Breast epithelium (tissue), 4 donors: ENCODE measurements around the gene CARS1. TPM values are rescaled to one million over a fixed set of nuclear protein-coding genes. Genes with fewer than 3 reads are reported as not detected.
A peak's percentile ranks its signal among the peaks of the same experiment; 100 is the strongest.

Experiments used
- DNase-seq, 2 donors: peaks; one replicate each; pipeline ENCODE4 v3.0.0-alpha.2; 2019; ENCODE audit warnings: low spot score in 2 of 2
- H3K27ac ChIP-seq, 2 donors: fragments of 200-600 bp; sonication (generic) in 1 of 2; one replicate each; pipeline ENCODE4 v1.5.1; 2016 to 2019; ENCODE audit warnings: mild to moderate bottlenecking in 1 of 2
- H3K27me3 ChIP-seq, 2 donors: fragments of 200-600 bp; sonication (generic) in 1 of 2; one replicate each; pipeline versions ENCODE4 v1.5.1 to v1.6.0; 2017 to 2019; ENCODE audit warnings: control low read depth in 1 of 2, mild to moderate bottlenecking in 1 of 2
- H3K36me3 ChIP-seq: fragments of 200-600 bp; one replicate; pipeline ENCODE4 v1.5.1; 2019
- H3K4me1 ChIP-seq, 2 donors: fragments of 200-600 bp; sonication (generic); one replicate each; pipeline ENCODE4 v1.5.1; 2016 to 2019; ENCODE audit warnings: control low read depth in 1 of 2
- H3K4me3 ChIP-seq, 3 donors: fragments of 200-600 bp; sonication (generic); 1 replicate in 2 of 3; 2 replicates in 1 of 3; pipeline ENCODE4 v1.5.1; 2016 to 2019; ENCODE audit warnings: mild to moderate bottlenecking in 3 of 3, moderate library complexity in 2 of 3
- H3K9me3 ChIP-seq, 2 donors: fragments of 200-600 bp; sonication (generic) in 1 of 2; one replicate each; pipeline ENCODE4 v1.5.1; 2016 to 2019; ENCODE audit warnings: control low read depth in 1 of 2
- POLR2A ChIP-seq: fragments of 450-650 bp; IDR thresholded peaks from one replicate; pipeline ENCODE4 v1.6.1; 2016; ENCODE audit warnings: antibody characterized with exemption, mild to moderate bottlenecking, moderate library complexity
- POLR2AphosphoS5 ChIP-seq, 3 donors: sonication (generic); formaldehyde crosslinking; IDR thresholded peaks; one replicate each; pipeline ENCODE4 v1.6.1; 2017; ENCODE audit warnings: antibody characterized with exemption in 3 of 3
- intact Hi-C: fragments of 100-400 bp; cut with DNase I; formaldehyde crosslinking; loops from one replicate; pipeline ENCODE4 v1.15.1; 2023; ENCODE audit warnings: low total_unique reads
- total RNA-seq, 3 donors: library from RNA; depleted of rRNA; stranded (reverse); fragments of >200 nt; gene quantifications; one replicate each; pipeline ENCODE4 v1.1.0, GENCODE V29; 2016
- TF ChIP-seq, protein P1 (sequence below), 3 donors: fragments of 450-650 bp; IDR thresholded peaks; one replicate each; pipeline ENCODE4 v1.5.1; 2016 to 2017; ENCODE audit warnings: antibody characterized with exemption in 3 of 3, mild to moderate bottlenecking in 3 of 3, moderate library complexity in 3 of 3

CARS1 gene
- total RNA-seq, 3 donors from 2014 or later: 30.1 to 42.6 (median 40.7) TPM

DNA sequence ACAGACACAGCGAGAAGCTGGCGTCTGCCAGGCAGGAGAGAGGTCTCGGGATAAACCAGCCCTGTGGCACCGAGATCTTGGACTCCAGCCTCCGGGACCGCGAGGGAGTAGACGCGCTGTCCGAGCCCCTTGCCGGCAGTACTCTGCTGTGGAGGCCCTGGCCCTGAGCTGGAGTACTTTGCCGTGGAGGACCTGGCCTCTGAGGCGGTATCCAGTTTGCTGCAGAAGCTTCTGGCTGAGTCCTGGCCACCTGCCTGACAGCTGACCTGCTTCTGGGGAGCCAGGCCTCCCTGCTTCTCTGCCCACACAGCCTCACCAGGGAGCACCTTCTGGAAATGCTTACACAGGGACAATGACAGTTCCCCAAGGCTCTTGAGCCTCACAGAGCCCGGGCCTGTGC is 31.6 kb upstream of the CARS1 start:
- no peaks in the 10 kb centered on the region for H3K4me1 ChIP-seq
- no peaks in the 10 kb centered on the region for H3K9me3 ChIP-seq
- no peaks in the 10 kb centered on the region for H3K36me3 ChIP-seq
- intact Hi-C loops: no loop called here
- peak in 1 of 2 donors; percentile 43 for DNase-seq
- H3K27ac ChIP-seq: no peak overlapping the region
- no peak for TF ChIP-seq POLR2AphosphoS5 (IDR thresholded peaks at IDR 0.05)
- TF ChIP-seq, protein P1, sequence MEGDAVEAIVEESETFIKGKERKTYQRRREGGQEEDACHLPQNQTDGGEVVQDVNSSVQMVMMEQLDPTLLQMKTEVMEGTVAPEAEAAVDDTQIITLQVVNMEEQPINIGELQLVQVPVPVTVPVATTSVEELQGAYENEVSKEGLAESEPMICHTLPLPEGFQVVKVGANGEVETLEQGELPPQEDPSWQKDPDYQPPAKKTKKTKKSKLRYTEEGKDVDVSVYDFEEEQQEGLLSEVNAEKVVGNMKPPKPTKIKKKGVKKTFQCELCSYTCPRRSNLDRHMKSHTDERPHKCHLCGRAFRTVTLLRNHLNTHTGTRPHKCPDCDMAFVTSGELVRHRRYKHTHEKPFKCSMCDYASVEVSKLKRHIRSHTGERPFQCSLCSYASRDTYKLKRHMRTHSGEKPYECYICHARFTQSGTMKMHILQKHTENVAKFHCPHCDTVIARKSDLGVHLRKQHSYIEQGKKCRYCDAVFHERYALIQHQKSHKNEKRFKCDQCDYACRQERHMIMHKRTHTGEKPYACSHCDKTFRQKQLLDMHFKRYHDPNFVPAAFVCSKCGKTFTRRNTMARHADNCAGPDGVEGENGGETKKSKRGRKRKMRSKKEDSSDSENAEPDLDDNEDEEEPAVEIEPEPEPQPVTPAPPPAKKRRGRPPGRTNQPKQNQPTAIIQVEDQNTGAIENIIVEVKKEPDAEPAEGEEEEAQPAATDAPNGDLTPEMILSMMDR (IDR thresholded peaks at IDR 0.05): no peak
- TF ChIP-seq POLR2A: no peak
- H3K4me3 ChIP-seq: no peak overlapping the region
- no peaks in the 10 kb centered on the region for H3K27me3 ChIP-seq

DNA sequence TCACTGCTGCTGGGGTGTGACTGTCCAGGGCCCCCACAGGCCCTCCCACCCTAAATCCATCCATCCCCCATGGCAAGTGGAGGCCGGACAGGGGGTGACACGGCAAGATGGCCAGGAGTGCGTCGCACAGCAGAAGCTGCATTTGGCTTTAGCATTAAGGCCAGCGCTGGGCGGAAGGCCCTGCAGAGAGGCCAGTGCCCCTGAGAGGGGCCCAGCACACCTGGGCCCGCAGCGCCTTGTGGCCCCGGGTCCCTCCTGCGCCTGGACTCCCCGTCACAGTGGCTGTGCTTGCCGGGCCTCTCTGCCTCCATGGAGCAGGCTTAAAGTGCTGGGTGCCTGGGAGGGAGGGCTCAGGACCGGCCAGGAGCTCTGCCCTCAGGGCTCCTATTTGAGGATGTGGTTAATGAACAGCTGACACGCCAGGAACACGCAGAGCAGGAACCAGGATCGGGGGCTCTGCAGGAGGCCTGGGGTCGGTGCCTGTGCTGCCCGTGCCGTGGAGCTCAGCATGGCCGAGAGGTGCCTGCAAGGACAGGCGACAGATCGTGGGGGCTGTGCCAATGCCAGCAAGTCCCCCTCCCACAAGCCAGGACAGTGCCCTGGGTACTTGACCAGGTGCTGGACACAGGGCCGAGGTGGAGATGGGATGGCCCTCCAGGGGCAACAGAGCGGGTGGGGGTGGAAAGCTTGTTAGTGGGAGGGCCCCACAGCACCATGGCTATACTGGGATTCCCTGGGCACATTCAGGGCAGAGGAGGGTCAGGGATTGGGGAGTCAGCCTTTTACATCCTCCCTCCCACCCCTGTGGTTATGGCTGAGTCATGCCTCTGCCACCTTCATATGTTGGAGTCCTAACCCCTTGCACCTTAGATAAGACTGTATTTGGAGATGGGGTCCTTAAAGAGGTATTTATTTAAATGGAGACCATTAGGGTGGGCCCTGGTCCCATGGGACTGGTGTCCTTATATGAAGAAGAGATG is 30.9 kb upstream of the CARS1 start:
- Histone ChIP-seq H3K4me3 (no peak overlapping the region), H3K27ac (no peak overlapping the region), H3K4me1 (no peaks in the 10 kb centered on the region), H3K36me3 (no peaks in the 10 kb centered on the region), H3K9me3 (no peaks in the 10 kb centered on the region), H3K27me3 (no peaks in the 10 kb centered on the region)
- intact Hi-C loops: no loop called here
- DNase-seq: peak in 1 of 2 donors; percentile 25
- no peak for TF ChIP-seq POLR2AphosphoS5 (IDR thresholded peaks at IDR 0.05)
- no peak for TF ChIP-seq POLR2A
- TF ChIP-seq, protein P1 (IDR thresholded peaks at IDR 0.05): no peak

DNA sequence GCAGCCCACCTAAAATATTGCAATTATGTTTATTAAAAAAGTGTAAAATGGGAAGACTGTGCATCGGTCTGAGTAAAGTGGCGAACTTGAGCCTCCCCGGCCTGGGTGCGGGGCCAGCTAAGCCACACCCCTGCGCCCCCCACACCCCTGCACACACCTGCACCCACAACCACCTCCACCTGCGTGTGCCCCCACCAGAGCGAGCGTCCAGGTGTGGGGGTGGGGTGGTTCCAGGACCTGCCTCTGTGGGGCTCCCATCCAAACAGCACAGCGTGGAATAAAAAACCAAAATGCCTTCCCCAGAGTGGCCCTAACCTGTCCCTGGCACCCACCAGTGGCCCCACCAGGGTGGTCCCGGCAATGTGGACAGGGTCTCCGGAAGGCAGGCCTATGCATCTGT is 30.1 kb upstream of the CARS1 start:
- Histone ChIP-seq H3K9me3 (no peaks in the 10 kb centered on the region), H3K36me3 (no peaks in the 10 kb centered on the region), H3K4me1 (no peaks in the 10 kb centered on the region), H3K4me3 (no peak overlapping the region), H3K27me3 (no peaks in the 10 kb centered on the region), H3K27ac (no peak overlapping the region)
- intact Hi-C loops: no loop called here
- DNase-seq: no peak
- TF ChIP-seq POLR2AphosphoS5 (IDR thresholded peaks at IDR 0.05): no peak
- TF ChIP-seq, protein P1 (IDR thresholded peaks at IDR 0.05): no peak
- TF ChIP-seq POLR2A: no peak

DNA sequence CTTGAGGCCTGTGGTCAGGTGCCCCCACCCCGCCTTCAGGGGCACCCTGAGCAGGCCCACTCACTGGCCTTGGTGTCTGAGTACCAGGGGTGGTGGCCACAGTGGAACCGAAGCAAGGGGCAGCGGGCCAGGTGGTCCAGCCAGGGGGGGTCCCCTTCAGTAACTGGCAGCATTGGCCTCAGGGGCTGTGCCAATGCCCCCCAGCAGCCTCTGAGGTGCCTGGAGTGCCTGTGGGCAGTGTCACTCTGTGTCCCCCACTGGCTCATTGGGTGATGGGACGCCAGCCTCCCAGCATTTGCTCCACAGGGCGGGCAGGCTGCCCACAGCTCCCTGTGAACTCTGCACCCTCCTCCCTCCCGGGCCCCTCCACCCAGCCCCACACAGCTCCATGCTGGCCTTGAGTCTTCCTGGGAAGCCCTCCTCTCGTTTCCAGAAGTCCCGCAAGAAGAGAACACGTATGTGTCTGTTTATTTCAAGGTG is 29.5 kb upstream of the CARS1 start:
- intact Hi-C loops: no loop called here
- no peak for DNase-seq
- H3K36me3 ChIP-seq: no peaks in the 10 kb centered on the region

More for the DNA sequence above, 29.5 kb upstream of the CARS1 start:
- H3K4me3 ChIP-seq: no peak overlapping the region
- no peaks in the 10 kb centered on the region for H3K9me3 ChIP-seq
- no peaks in the 10 kb centered on the region for H3K27me3 ChIP-seq
- no peak overlapping the region for H3K27ac ChIP-seq
- no peak for TF ChIP-seq POLR2AphosphoS5 (IDR thresholded peaks at IDR 0.05)
- no peak for TF ChIP-seq POLR2A
- TF ChIP-seq, protein P1 (IDR thresholded peaks at IDR 0.05): no peak
- H3K4me1 ChIP-seq: no peaks in the 10 kb centered on the region
